IMR-90 (cell line): ENCODE results near the gene TMED4. TPM values are rescaled to one million over a fixed set of nuclear protein-coding genes. Genes with fewer than 3 reads are reported as not detected.

Source experiments
- ATAC-seq: fragments of 200-7000 bp; cut with Tn5 transposase; 2 replicates; pipeline ENCODE4 v1.9.1; 2020; ENCODE audit warnings: low read depth, mild to moderate bottlenecking, moderate library complexity
- BruUV-seq: library from RNA; stranded (reverse); fragments of 400-500 nt; replicated peaks from 2 replicates; lab custom pipeline; 2021; lab: Mats Ljungman, UMichigan
- CTCF ChIA-PET: fragments of 300-600 bp; formaldehyde crosslinking; extraction: SDS; loops from one replicate; lab custom pipeline; 2021; ENCODE audit warnings: antibody characterized with exemption; lab: Yijun Ruan, JAX
- POLR2A ChIA-PET: fragments of 300-600 bp; sonication (Branson Sonifier 250); formaldehyde crosslinking; loops from one replicate; lab custom pipeline; 2022; ENCODE audit warnings: antibody characterized with exemption; ENCODE audit not compliant: unreplicated experiment; lab: Charles Lee
- DNase-seq: peaks from one replicate; pipeline ENCODE4 v3.0.0; 2013
- H2AFZ ChIP-seq: replicated peaks from 2 replicates; pipeline ENCODE3; 2013; ENCODE audit warnings: low read length, mild to moderate bottlenecking; ENCODE audit not compliant: poor library complexity
- H2AK5ac ChIP-seq: 2 replicates; pipeline ENCODE4 v1.6.1; 2013; ENCODE audit warnings: low read depth, low read length, inconsistent platforms
- H2AK9ac ChIP-seq: replicated peaks from 2 replicates; pipeline ENCODE3; 2013; ENCODE audit warnings: mild to moderate bottlenecking, low read depth, low read length, moderate library complexity; ENCODE audit not compliant: poor library complexity
- H2BK120ac ChIP-seq: 2 replicates; pipeline ENCODE4 v1.6.1; 2013; ENCODE audit warnings: low read depth, low read length, inconsistent platforms
- H2BK15ac ChIP-seq: 3 replicates; pipeline ENCODE4 v1.6.1; 2013; ENCODE audit warnings: low read depth, low read length, inconsistent platforms
- H2BK20ac ChIP-seq: 2 replicates; pipeline ENCODE4 v1.6.1; 2013; ENCODE audit warnings: low read depth, mild to moderate bottlenecking, inconsistent platforms, low read length, moderate library complexity
- H2BK5ac ChIP-seq: 2 replicates; pipeline ENCODE4 v1.6.1; 2013; ENCODE audit warnings: mild to moderate bottlenecking, low read depth, low read length, inconsistent platforms; ENCODE audit not compliant: poor library complexity, severe bottlenecking
- H3K14ac ChIP-seq: replicated peaks from 2 replicates; pipeline ENCODE4 v1.6.1; 2013; ENCODE audit warnings: low read depth, low read length, inconsistent platforms
- H3K18ac ChIP-seq: 2 replicates; pipeline ENCODE4 v1.6.1; 2013; ENCODE audit warnings: low read depth, low read length, control low read depth
- H3K23ac ChIP-seq: 2 replicates; pipeline ENCODE4 v1.6.1; 2013; ENCODE audit warnings: low read depth, low read length, inconsistent platforms
- H3K27ac ChIP-seq: 2 replicates; pipeline ENCODE4 v1.5.1; 2013; ENCODE audit warnings: mild to moderate bottlenecking, control low read depth, low read length; ENCODE audit not compliant: insufficient read depth
- H3K27me3 ChIP-seq: 2 replicates; pipeline ENCODE4 v1.6.1; 2013; ENCODE audit warnings: low read length; ENCODE audit not compliant: control insufficient read depth, insufficient read depth
- H3K36me3 ChIP-seq: 2 replicates; pipeline ENCODE4 v1.6.1; 2013; ENCODE audit warnings: low read length, mixed read lengths; ENCODE audit not compliant: control insufficient read depth, insufficient read depth
- H3K4ac ChIP-seq: 2 replicates; pipeline ENCODE4 v1.6.1; 2013; ENCODE audit warnings: low read depth, low read length, inconsistent platforms
- H3K4me1 ChIP-seq: 2 replicates; pipeline ENCODE4 v1.6.1; 2013; ENCODE audit warnings: low read length, mixed read lengths; ENCODE audit not compliant: control insufficient read depth, insufficient read depth
- H3K4me2 ChIP-seq: 2 replicates; pipeline ENCODE4 v1.6.1; 2013; ENCODE audit warnings: low read depth, mild to moderate bottlenecking, control low read depth, low read length, moderate library complexity
- H3K4me3 ChIP-seq: 2 replicates; pipeline ENCODE4 v1.5.1; 2013; ENCODE audit warnings: low read depth, mild to moderate bottlenecking, control low read depth, low read length, moderate library complexity; ENCODE audit not compliant: insufficient read depth
- H3K56ac ChIP-seq: 2 replicates; pipeline ENCODE4 v1.6.1; 2013; ENCODE audit warnings: low read length, inconsistent platforms; ENCODE audit not compliant: insufficient read depth; ENCODE audit errors: extremely low read depth
- H3K79me1 ChIP-seq, 2 experiments: 2 replicates each; pipeline ENCODE4 v1.6.1; 2013; ENCODE audit warnings: low read length in 2 of 2, inconsistent platforms in 1 of 2, low read depth in 1 of 2
- H3K9ac ChIP-seq: 2 replicates; pipeline ENCODE4 v1.6.1; 2013; ENCODE audit warnings: low read depth, low read length, control low read depth
- H3K9me1 ChIP-seq: 2 replicates; pipeline ENCODE4 v1.6.1; 2013; ENCODE audit warnings: low read length, inconsistent platforms; ENCODE audit not compliant: insufficient read depth
- H3K9me3 ChIP-seq: 2 replicates; pipeline ENCODE4 v1.6.1; 2013; ENCODE audit warnings: low read length; ENCODE audit not compliant: control insufficient read depth, insufficient read depth
- H4K20me1 ChIP-seq: 2 replicates; pipeline ENCODE4 v1.6.1; 2013; ENCODE audit warnings: low read length, inconsistent platforms; ENCODE audit not compliant: insufficient read depth
- H4K5ac ChIP-seq: 2 replicates; pipeline ENCODE4 v1.6.1; 2013; ENCODE audit warnings: mild to moderate bottlenecking, low read depth, low read length, control low read depth
- H4K8ac ChIP-seq, 2 experiments: 2 replicates each; pipeline ENCODE4 v1.6.1; 2013; ENCODE audit warnings: low read depth in 2 of 2, low read length in 2 of 2, control low read depth in 1 of 2, inconsistent platforms in 1 of 2
- H4K91ac ChIP-seq: 2 replicates; pipeline ENCODE4 v1.6.1; 2013; ENCODE audit warnings: low read depth, low read length, inconsistent platforms; ENCODE audit not compliant: insufficient read depth
- BHLHE40 ChIP-seq: fragments of 150-350 bp; IDR thresholded peaks from 2 replicates; pipeline ENCODE4 v1.6.1; 2016; ENCODE audit warnings: mild to moderate bottlenecking, low read depth, low read length
- CHD1 ChIP-seq: IDR thresholded peaks from 2 replicates; pipeline ENCODE4 v1.6.1; 2012; ENCODE audit warnings: low read depth, low read length, improper control_type of control experiment
- MAFK ChIP-seq: IDR thresholded peaks from 2 replicates; pipeline ENCODE4 v1.6.1; 2012; ENCODE audit warnings: low read depth, low read length, improper control_type of control experiment
- MAZ ChIP-seq: IDR thresholded peaks from 2 replicates; pipeline ENCODE4 v1.6.1; 2012; ENCODE audit warnings: low read depth, mild to moderate bottlenecking, low read length, improper control_type of control experiment, moderate library complexity, borderline replicate concordance
- MXI1 ChIP-seq: IDR thresholded peaks from 2 replicates; pipeline ENCODE4 v1.6.1; 2012; ENCODE audit warnings: low read depth, mild to moderate bottlenecking, low read length, moderate library complexity, borderline replicate concordance
- POLR2A ChIP-seq: IDR thresholded peaks from 2 replicates; pipeline ENCODE4 v1.6.1; 2012; ENCODE audit warnings: mild to moderate bottlenecking, low read depth, low read length
- RCOR1 ChIP-seq: IDR thresholded peaks from 2 replicates; pipeline ENCODE4 v1.6.1; 2012; ENCODE audit warnings: mild to moderate bottlenecking, low read length, improper control_type of control experiment; ENCODE audit not compliant: insufficient replicate concordance
- RFX5 ChIP-seq: IDR thresholded peaks from 2 replicates; pipeline ENCODE4 v1.8.0; 2012; ENCODE audit warnings: low read depth, mild to moderate bottlenecking, low read length, moderate library complexity
- USF2 ChIP-seq: fragments of 150-350 bp; IDR thresholded peaks from 2 replicates; pipeline ENCODE4 v1.6.1; 2017; ENCODE audit warnings: mild to moderate bottlenecking, antibody characterized with exemption, low read length, low read depth
- WGBS, 2 experiments: methylation state at CpG; one replicate each; pipeline versions ENCODE4 v1.1.5 to v1.1.7; 2013; ENCODE audit warnings: missing lambda C conversion rate in 2 of 2; ENCODE audit not compliant: insufficient read length in 1 of 2; ENCODE audit errors: extremely low coverage in 2 of 2; 5-methylcytosine and 5-hydroxymethylcytosine counted together
- dilution Hi-C: fragments of 300-500 bp; cut with HindIII; formaldehyde crosslinking; loops from one replicate; pipeline ENCODE4 v1.14.3; 2018; ENCODE audit warnings: low sequenced_read_pairs; ENCODE audit not compliant: unreplicated experiment
- in situ Hi-C: fragments of 300-500 bp; cut with MboI; formaldehyde crosslinking; loops from 3 replicates; pipeline ENCODE4 v1.14.3; 2019; ENCODE audit warnings: low sequenced_read_pairs, inconsistent platforms, mixed read lengths
- intact Hi-C: fragments of 100-400 bp; cut with micrococcal nuclease; formaldehyde crosslinking; loops from 2 replicates; pipeline ENCODE4 v1.10.0; 2022
- polyA plus RNA-seq, 3 experiments: library from polyadenylated mRNA; depleted of rRNA; stranded (reverse); fragments of >200 nt; gene quantifications; 2 replicates each; pipeline ENCODE4 v1.2.3, GENCODE V29; 2012; ENCODE audit warnings: low replicate concordance in 1 of 3
- total RNA-seq: library from RNA; depleted of rRNA; stranded (reverse); fragments of >200 nt; gene quantifications from 2 replicates; pipeline ENCODE4 v1.2.3, GENCODE V29; 2012
- TF ChIP-seq, protein P1 (sequence below): conservative IDR thresholded peaks from 2 replicates; pipeline ENCODE4 v1.5.1; 2012; ENCODE audit warnings: mild to moderate bottlenecking, low read depth, low read length, improper control_type of control experiment

The TMED4 gene
- total and polyA plus RNA-seq, 2 of the 4 experiments (the other 2 are of a cell fraction): 58.6 to 92.7 TPM

GRCh38 chr7:44538798-44539668, 43.0 kb downstream of the TMED4 start (continued):
- TF ChIP-seq MXI1: no peak

DNA sequence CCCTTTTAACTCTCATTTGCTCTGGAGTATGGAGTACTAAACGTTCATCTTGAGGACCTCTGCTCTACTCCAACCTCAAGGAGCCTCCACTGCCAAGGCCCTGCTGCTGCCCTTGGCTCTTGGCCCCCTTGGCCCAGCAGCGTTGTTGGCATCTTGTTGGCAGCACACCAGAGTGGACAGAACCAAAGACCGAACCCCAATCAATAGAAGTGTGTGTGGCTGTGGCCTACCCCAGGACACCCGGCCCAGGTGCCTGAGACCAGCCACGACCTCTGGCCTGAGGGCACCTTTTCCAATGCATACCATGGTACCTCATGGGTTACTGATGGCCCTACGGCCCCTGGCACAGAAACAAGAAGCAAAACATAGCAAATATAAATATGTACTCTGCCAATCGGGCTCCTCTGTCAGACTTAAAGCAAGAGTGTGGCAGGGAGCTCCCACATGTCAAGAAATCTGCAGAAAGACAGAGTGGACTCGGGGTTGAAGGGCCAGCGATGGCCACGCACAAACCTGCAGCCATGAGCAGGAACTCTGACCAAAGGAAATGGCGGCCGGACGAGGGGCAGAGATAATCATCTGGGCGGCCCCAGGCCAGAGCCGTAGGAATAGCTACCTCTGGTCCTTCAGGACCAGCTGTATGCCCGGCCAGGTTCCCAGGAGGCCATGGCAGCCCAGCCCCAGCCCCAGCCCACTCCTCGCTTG, 43.8 kb downstream of the TMED4 start:
- no peaks in the 10 kb centered on the region for H4K20me1 ChIP-seq
- H3K79me1 ChIP-seq: no peaks in the 10 kb centered on the region
- H3K14ac ChIP-seq: no peak overlapping the region
- no peak for DNase-seq
- in situ Hi-C loops: no loop called here
- CTCF ChIA-PET: interaction anchor here (0.7 kb wide), 1 partner anchor 9 kb away, joined by 3 read pairs; no protein-coding TSS in a partner anchor
- H2AK5ac ChIP-seq: no peak overlapping the region
- no peak overlapping the region for H2BK15ac ChIP-seq
- no peak overlapping the region for H4K5ac ChIP-seq
- POLR2A ChIA-PET: no interaction called here
- H3K18ac ChIP-seq: no peak overlapping the region
- H2BK20ac ChIP-seq: no peak overlapping the region
- intact Hi-C loops: no loop called here
- H3K9ac ChIP-seq: no peak overlapping the region
- H3K36me3 ChIP-seq: no peaks in the 10 kb centered on the region
- H3K27ac ChIP-seq: no peak overlapping the region
- H2AFZ ChIP-seq: no peak overlapping the region
- TF ChIP-seq, protein P1, sequence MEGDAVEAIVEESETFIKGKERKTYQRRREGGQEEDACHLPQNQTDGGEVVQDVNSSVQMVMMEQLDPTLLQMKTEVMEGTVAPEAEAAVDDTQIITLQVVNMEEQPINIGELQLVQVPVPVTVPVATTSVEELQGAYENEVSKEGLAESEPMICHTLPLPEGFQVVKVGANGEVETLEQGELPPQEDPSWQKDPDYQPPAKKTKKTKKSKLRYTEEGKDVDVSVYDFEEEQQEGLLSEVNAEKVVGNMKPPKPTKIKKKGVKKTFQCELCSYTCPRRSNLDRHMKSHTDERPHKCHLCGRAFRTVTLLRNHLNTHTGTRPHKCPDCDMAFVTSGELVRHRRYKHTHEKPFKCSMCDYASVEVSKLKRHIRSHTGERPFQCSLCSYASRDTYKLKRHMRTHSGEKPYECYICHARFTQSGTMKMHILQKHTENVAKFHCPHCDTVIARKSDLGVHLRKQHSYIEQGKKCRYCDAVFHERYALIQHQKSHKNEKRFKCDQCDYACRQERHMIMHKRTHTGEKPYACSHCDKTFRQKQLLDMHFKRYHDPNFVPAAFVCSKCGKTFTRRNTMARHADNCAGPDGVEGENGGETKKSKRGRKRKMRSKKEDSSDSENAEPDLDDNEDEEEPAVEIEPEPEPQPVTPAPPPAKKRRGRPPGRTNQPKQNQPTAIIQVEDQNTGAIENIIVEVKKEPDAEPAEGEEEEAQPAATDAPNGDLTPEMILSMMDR: no peak
- TF ChIP-seq CHD1 (no peak), BHLHE40 (no peak), POLR2A (no peak), RFX5 (no peak), USF2 (no peak), MAFK (no peak), MAZ (no peak), RCOR1 (no peak)
- no peak overlapping the region for H3K4me2 ChIP-seq
- no peak overlapping the region for H3K23ac ChIP-seq
- H2BK5ac ChIP-seq: no peak overlapping the region
- dilution Hi-C loops: no loop called here
- H4K91ac ChIP-seq: no peak overlapping the region
- peaks cover 24% of the 10 kb centered on the region for H3K9me1 ChIP-seq
- H3K4me1 ChIP-seq: peaks cover 22% of the 10 kb centered on the region
- H3K27me3 ChIP-seq: no peaks in the 10 kb centered on the region
- no peak overlapping the region for H2BK120ac ChIP-seq
- 81% methylated on average over 11 of the region's 17 CpGs; no CpG with 5 or more reads in 1 of the 2 experiments for WGBS, 2 experiments
- ATAC-seq: no peak
- no peak overlapping the region for H3K56ac ChIP-seq
- H2AK9ac ChIP-seq: no peak overlapping the region
- no TSS peak for BruUV-seq
- no peaks in the 10 kb centered on the region for H3K9me3 ChIP-seq
- no peak overlapping the region for H4K8ac ChIP-seq
- H3K4ac ChIP-seq: no peak overlapping the region
- no peak overlapping the region for H3K4me3 ChIP-seq
